Measurements from ENCODE around the gene EPB41L2. TPM values are rescaled to one million over a fixed set of nuclear protein-coding genes. Genes with fewer than 3 reads are reported as not detected.

EPB41L2 gene
- total RNA-seq, 1 experiment from 2014 or later, result 74.8 TPM

DNA sequence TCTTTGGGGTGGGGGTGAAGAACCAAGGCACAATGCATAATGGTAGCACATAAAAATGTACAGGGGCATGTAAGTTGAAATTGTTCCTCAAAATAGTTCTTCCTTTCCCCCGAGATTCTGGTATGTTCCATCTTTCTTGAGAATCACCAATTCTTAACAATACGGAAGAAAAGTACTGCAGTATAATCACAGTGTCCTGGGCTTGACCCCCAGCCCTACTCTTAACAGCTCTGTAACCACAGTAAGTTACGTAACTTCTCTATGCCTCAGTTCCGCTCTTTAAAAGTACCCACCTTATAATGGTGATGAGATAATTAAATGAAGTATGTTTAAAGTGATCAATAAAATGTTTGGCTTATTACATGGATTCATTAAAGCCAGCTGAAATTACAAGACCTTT lies 131.4 kb downstream of the EPB41L2 start:
- intact Hi-C loops (cut with micrococcal nuclease), result no loop called here
- H3K4me2 ChIP-seq (ENCODE audit: low read length), result no peak overlapping the region
- H3K9me2 ChIP-seq (ENCODE audit: insufficient read depth), result no peaks in the 10 kb centered on the region
- H3K36me3 ChIP-seq (ENCODE audit: control insufficient read depth in 1 of 2, insufficient read depth in 2 of 2, low read length in 2 of 2), result no peaks in the 10 kb centered on the region
- DNase-seq (ENCODE audit: low read depth, low spot score) (no peak), ATAC-seq (no peak)
- no peak for TF ChIP-seq EZH2 (IDR thresholded peaks at IDR 0.05)
- TF ChIP-seq ZFX (IDR thresholded peaks at IDR 0.05), result no peak
- no peak for TF ChIP-seq FOSL1 (IDR thresholded peaks at IDR 0.05; ENCODE audit: low read depth)
- TF ChIP-seq TCF7L2 (IDR thresholded peaks at IDR 0.05; ENCODE audit: borderline replicate concordance, extremely low read depth, insufficient read depth, insufficient read length), result no peak
- no peak overlapping the region for H2AFZ ChIP-seq (ENCODE audit: low read depth, low read length, poor library complexity, severe bottlenecking)
- H3K27me3 ChIP-seq (ENCODE audit: insufficient read depth, low read length), result no peaks in the 10 kb centered on the region
- H3K27ac ChIP-seq (ENCODE audit: low read depth, low read length), result no peak overlapping the region
- no TSS peak for BruUV-seq (replicated peaks)
- ChIA-PET CTCF (no interaction called here), RAD21 (ENCODE audit: low non-redundant PET in 1 of 2, low total read pairs in 2 of 2, uncharacterized antibody in 2 of 2, unreplicated experiment in 2 of 2) (no interaction called here), POLR2A (no interaction called here)
- H3K4me1 ChIP-seq (ENCODE audit: control insufficient read depth in 1 of 2, insufficient read depth in 2 of 2, low read length in 2 of 2), result peaks cover 12% of the 10 kb centered on the region in 2 experiments
- peaks cover 6% of the 10 kb centered on the region; the same call in 1 of the 2 replicates for H3K79me2 ChIP-seq (ENCODE audit: insufficient read depth, low read length)
- H3K9me3 ChIP-seq (ENCODE audit: control insufficient read depth in 1 of 2, insufficient read depth in 1 of 2, low read depth in 1 of 2, low read length in 2 of 2), result no peaks in the 10 kb centered on the region
- no peaks in the 10 kb centered on the region; the same call in 1 of the 2 replicates for H4K20me1 ChIP-seq (ENCODE audit: insufficient read depth)
- H3K4me3 ChIP-seq (replicated peaks in 1 of 2; ENCODE audit: low read depth in 1 of 2, low read length in 2 of 2), result no peak overlapping the region
- H3K9ac ChIP-seq (ENCODE audit: low read length), result no peak overlapping the region

- ATAC-seq (no peak), DNase-seq (ENCODE audit: low read depth, low spot score) (no peak)
- ChIA-PET CTCF (no interaction called here), RAD21 (ENCODE audit: low non-redundant PET in 1 of 2, low total read pairs in 2 of 2, uncharacterized antibody in 2 of 2, unreplicated experiment in 2 of 2) (no interaction called here), POLR2A (no interaction called here)
- Histone ChIP-seq H3K27ac (ENCODE audit: low read depth, low read length) (no peak overlapping the region), H3K27me3 (ENCODE audit: insufficient read depth, low read length) (no peaks in the 10 kb centered on the region), H4K20me1 (ENCODE audit: insufficient read depth) (no peaks in the 10 kb centered on the region; the same call in 1 of the 2 replicates), H3K9me2 (ENCODE audit: insufficient read depth) (no peaks in the 10 kb centered on the region), H3K4me3 (replicated peaks in 1 of 2; ENCODE audit: low read depth in 1 of 2, low read length in 2 of 2) (no peak overlapping the region), H2AFZ (ENCODE audit: low read depth, low read length, poor library complexity, severe bottlenecking) (no peak overlapping the region), H3K36me3 (ENCODE audit: control insufficient read depth in 1 of 2, insufficient read depth in 2 of 2, low read length in 2 of 2) (no peaks in the 10 kb centered on the region), H3K9ac (ENCODE audit: low read length) (no peak overlapping the region), H3K9me3 (ENCODE audit: control insufficient read depth in 1 of 2, insufficient read depth in 1 of 2, low read depth in 1 of 2, low read length in 2 of 2) (no peaks in the 10 kb centered on the region), H3K79me2 (ENCODE audit: insufficient read depth, low read length) (peaks cover 6% of the 10 kb centered on the region; the same call in 1 of the 2 replicates), H3K4me2 (ENCODE audit: low read length) (no peak overlapping the region), H3K4me1 (ENCODE audit: control insufficient read depth in 1 of 2, insufficient read depth in 2 of 2, low read length in 2 of 2) (peaks cover 12 to 13% of the 10 kb centered on the region in 2 experiments)
- intact Hi-C loops (cut with micrococcal nuclease), result no loop called here
- BruUV-seq (replicated peaks), result no TSS peak
- TF ChIP-seq, protein P1, sequence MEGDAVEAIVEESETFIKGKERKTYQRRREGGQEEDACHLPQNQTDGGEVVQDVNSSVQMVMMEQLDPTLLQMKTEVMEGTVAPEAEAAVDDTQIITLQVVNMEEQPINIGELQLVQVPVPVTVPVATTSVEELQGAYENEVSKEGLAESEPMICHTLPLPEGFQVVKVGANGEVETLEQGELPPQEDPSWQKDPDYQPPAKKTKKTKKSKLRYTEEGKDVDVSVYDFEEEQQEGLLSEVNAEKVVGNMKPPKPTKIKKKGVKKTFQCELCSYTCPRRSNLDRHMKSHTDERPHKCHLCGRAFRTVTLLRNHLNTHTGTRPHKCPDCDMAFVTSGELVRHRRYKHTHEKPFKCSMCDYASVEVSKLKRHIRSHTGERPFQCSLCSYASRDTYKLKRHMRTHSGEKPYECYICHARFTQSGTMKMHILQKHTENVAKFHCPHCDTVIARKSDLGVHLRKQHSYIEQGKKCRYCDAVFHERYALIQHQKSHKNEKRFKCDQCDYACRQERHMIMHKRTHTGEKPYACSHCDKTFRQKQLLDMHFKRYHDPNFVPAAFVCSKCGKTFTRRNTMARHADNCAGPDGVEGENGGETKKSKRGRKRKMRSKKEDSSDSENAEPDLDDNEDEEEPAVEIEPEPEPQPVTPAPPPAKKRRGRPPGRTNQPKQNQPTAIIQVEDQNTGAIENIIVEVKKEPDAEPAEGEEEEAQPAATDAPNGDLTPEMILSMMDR (IDR thresholded peaks at IDR 0.05 in 2 of 3, conservative IDR thresholded peaks at IDR 0.05 in 1 of 3; ENCODE audit: borderline replicate concordance in 1 of 3, insufficient read depth in 1 of 3, low read depth in 2 of 3, low read length in 2 of 3), result no peak
- no peak for TF ChIP-seq SIN3A (IDR thresholded peaks at IDR 0.05; ENCODE audit: low read depth)
- TF ChIP-seq, protein P2, sequence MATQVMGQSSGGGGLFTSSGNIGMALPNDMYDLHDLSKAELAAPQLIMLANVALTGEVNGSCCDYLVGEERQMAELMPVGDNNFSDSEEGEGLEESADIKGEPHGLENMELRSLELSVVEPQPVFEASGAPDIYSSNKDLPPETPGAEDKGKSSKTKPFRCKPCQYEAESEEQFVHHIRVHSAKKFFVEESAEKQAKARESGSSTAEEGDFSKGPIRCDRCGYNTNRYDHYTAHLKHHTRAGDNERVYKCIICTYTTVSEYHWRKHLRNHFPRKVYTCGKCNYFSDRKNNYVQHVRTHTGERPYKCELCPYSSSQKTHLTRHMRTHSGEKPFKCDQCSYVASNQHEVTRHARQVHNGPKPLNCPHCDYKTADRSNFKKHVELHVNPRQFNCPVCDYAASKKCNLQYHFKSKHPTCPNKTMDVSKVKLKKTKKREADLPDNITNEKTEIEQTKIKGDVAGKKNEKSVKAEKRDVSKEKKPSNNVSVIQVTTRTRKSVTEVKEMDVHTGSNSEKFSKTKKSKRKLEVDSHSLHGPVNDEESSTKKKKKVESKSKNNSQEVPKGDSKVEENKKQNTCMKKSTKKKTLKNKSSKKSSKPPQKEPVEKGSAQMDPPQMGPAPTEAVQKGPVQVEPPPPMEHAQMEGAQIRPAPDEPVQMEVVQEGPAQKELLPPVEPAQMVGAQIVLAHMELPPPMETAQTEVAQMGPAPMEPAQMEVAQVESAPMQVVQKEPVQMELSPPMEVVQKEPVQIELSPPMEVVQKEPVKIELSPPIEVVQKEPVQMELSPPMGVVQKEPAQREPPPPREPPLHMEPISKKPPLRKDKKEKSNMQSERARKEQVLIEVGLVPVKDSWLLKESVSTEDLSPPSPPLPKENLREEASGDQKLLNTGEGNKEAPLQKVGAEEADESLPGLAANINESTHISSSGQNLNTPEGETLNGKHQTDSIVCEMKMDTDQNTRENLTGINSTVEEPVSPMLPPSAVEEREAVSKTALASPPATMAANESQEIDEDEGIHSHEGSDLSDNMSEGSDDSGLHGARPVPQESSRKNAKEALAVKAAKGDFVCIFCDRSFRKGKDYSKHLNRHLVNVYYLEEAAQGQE (IDR thresholded peaks at IDR 0.05; ENCODE audit: low read depth), result no peak
- TF ChIP-seq, protein P3, sequence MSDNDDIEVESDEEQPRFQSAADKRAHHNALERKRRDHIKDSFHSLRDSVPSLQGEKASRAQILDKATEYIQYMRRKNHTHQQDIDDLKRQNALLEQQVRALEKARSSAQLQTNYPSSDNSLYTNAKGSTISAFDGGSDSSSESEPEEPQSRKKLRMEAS (IDR thresholded peaks at IDR 0.05), result no peak
- TF ChIP-seq POLR2AphosphoS5 (IDR thresholded peaks at IDR 0.05; ENCODE audit: low read depth, low read length), result no peak
- TF ChIP-seq ATF3 (IDR thresholded peaks at IDR 0.05), result no peak
- TF ChIP-seq RAD21 (IDR thresholded peaks at IDR 0.05; ENCODE audit: low read depth), result no peak
- no peak for TF ChIP-seq ZNF274 (IDR thresholded peaks at IDR 0.05; ENCODE audit: low read depth, low read length)
- no peak for TF ChIP-seq YY1 (IDR thresholded peaks at IDR 0.05; ENCODE audit: extremely low read depth, insufficient replicate concordance, low read depth, low read length)
- TF ChIP-seq SRF (IDR thresholded peaks at IDR 0.05; ENCODE audit: low read depth), result no peak
- no peak for TF ChIP-seq EGR1 (IDR thresholded peaks at IDR 0.05; ENCODE audit: low read depth)
Measured at GRCh38 chr6:130929036-130929678, 133.9 kb downstream of the EPB41L2 start.
